Measurements from ENCODE around the gene ATP2B2.

DNA sequence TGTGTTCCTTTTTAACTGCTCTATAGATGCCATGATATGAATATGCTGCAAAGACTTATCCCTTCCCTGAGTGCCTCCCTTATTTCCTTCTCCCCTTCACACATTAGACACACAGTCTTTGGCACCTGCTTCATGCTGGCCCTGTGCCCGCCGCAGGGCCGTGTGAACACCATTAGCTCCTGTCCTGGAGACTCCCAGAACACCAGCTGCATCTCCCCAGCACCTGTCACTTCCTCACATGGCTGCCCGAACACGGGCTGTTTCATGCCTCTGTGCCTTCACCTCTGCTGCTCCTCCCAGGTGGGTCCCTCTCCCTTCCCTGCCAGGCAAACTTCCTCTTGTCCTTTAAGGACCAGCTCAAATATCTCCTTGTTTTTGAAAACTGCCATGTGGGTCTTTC lies 144.0 kb downstream of the ATP2B2 start:
- TF ChIP-seq, protein P1, sequence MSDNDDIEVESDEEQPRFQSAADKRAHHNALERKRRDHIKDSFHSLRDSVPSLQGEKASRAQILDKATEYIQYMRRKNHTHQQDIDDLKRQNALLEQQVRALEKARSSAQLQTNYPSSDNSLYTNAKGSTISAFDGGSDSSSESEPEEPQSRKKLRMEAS (IDR thresholded peaks at IDR 0.05; ENCODE audit: low read depth, low read length), result no peak
- TF ChIP-seq CTCF (IDR thresholded peaks at IDR 0.05; ENCODE audit: low read depth, low read length), result no peak
